DMS53 (cell line): ENCODE data around the gene TMEM39A.

Experiments used
- DNase-seq: peaks from one replicate; lab custom pipeline; 2025; lab: John Stamatoyannopoulos, UW

Gene TMEM39A

DNA sequence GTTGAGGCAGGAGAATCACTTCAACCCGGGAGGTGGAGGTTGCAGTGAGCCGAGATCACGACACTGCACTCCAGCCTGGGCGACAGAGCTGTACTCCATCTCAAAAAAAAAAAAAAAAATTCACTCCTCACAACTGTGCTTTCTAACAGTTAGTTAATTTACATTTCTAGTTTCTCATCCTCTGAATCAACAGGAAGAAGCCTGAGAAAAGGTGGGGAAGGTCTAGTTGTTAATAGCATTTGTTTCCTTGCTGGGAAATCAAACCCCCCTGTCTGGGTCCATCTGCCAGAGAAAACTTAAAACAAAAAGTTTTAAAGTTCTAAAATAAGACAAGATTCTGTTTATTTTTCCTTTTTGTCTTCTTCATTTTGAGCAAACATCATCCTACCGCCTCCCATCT, 62.3 kb downstream of the TMEM39A start:
- no peak for DNase-seq

DNA sequence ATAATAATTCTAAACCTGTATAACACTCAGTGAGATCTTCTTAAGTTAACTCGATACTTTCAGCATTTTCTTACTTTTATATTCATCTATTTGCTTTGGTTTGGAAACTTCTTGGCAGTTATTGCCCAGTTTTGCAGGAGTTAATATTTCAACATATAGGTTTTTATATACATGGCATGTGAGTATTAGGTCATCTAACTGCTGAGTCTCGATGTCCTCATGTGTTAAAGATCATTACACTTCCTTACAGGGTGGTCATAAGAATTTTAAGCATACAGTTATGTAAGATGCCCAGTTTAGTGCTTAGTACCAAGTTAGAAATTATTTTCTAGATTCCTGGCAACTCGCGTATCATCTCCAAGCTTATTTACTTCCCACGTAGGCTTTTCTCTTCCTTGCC, 62.9 kb downstream of the TMEM39A start:
- DNase-seq: no peak

DNA sequence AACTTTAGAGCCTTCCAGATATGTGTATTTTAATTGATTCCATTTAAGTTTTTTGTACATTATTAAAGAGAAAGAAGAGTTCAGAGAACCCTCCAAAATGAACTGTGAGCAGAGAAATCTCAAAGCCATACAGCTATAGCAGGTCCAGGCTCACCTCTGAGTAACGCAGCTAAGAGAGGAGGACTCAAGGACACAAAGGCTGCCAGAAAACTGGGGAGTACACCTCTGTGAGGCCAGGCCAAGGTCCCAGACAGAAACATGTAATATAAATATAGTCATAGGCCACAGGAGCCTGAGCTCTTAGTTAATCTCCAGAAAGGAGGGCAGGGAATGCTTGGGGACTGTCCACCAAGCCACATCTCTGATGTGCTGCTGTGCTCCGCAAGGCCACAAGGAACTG, 66.5 kb downstream of the TMEM39A start:
- no peak for DNase-seq

- DNase-seq: no peak
Observed at GRCh38 chr3:119395923-119396358, 67.5 kb downstream of the TMEM39A start.

DNA sequence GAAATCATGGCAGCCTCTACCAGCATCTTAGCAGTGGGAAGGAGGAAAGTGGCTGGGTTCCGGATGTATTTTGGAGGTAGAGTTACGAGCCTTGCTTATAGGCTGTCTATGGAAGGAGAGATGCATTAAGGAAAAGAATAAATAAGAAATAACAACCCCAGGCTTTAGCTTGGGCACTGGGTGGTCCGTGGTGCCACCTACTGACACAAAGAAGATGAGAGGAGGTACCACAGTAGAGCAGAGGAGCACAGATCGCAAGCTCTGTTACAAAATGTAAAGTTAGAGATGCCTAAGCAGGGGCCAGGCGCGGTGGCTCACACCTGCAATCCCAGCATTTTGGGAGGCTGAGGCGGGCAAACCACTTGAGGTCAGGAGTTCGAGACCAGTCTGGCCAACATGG, 74.8 kb downstream of the TMEM39A start:
- DNase-seq: no peak

GRCh38 chr3:119382134-119382533, 81.3 kb downstream of the TMEM39A start:
- DNase-seq: no peak

GRCh38 chr3:119380697-119381096, 82.7 kb downstream of the TMEM39A start:
- DNase-seq: peak; percentile 51
